PC-9 (cell line): Measurements from ENCODE around the gene DOCK2. TPM values are rescaled to one million over a fixed set of nuclear protein-coding genes. Genes with fewer than 3 reads are reported as not detected.

Experiments used
- BruUV-seq: library from RNA; stranded (reverse); fragments of 400-500 nt; replicated peaks from 2 replicates; lab custom pipeline; 2021; lab: Mats Ljungman, UMichigan
- CTCF ChIA-PET: fragments of 300-600 bp; sonication (Branson Sonifier 250); formaldehyde crosslinking; loops from one replicate; lab custom pipeline; 2022; ENCODE audit warnings: antibody characterized with exemption; lab: Charles Lee
- POLR2A ChIA-PET: fragments of 300-600 bp; sonication (Branson Sonifier 250); formaldehyde crosslinking; loops from one replicate; lab custom pipeline; 2022; ENCODE audit warnings: antibody characterized with exemption; ENCODE audit not compliant: unreplicated experiment; lab: Charles Lee
- DNase-seq, 2 experiments: peaks; one replicate each; pipeline versions ENCODE4 v3.0.0 to v3.0.0-alpha.2; 2015 to 2022; ENCODE audit warnings: mixed read lengths in 1 of 2
- H2AFZ ChIP-seq: fragments of 200-600 bp; sonication (generic); 2 replicates; pipeline ENCODE4 v1.8.1; 2017; ENCODE audit warnings: antibody characterized with exemption
- H3F3A ChIP-seq: fragments of 200-600 bp; sonication (generic); 2 replicates; pipeline ENCODE4 v1.8.1; 2017; ENCODE audit warnings: antibody characterized with exemption, mild to moderate bottlenecking, low read depth; ENCODE audit not compliant: insufficient read depth
- H3K27ac ChIP-seq: fragments of 200-600 bp; sonication (generic); 2 replicates; pipeline ENCODE4 v1.6.1; 2016; ENCODE audit warnings: mixed run types
- H3K27me3 ChIP-seq: fragments of 200-600 bp; sonication (generic); 2 replicates; pipeline ENCODE4 v1.6.1; 2016; ENCODE audit warnings: low read depth, mixed run types; ENCODE audit not compliant: insufficient read depth
- H3K36me3 ChIP-seq: fragments of 200-600 bp; sonication (generic); 2 replicates; pipeline ENCODE4 v1.6.1; 2016; ENCODE audit warnings: low read depth, mixed run types
- H3K4me1 ChIP-seq: fragments of 200-600 bp; sonication (generic); replicated peaks from 2 replicates; pipeline ENCODE4 v1.6.1; 2016; ENCODE audit warnings: mixed run types; ENCODE audit not compliant: insufficient read depth
- H3K4me2 ChIP-seq: fragments of 200-600 bp; sonication (generic); 2 replicates; pipeline ENCODE4 v1.6.1; 2017; ENCODE audit warnings: mixed run types
- H3K4me3 ChIP-seq: fragments of 200-600 bp; sonication (generic); 2 replicates; pipeline ENCODE4 v1.6.1; 2016; ENCODE audit warnings: mixed run types
- H3K79me2 ChIP-seq: fragments of 200-600 bp; sonication (generic); 2 replicates; pipeline ENCODE4 v1.6.1; 2017; ENCODE audit warnings: low read depth, mixed run types
- H3K9me2 ChIP-seq: fragments of 200-600 bp; sonication (generic); 2 replicates; pipeline ENCODE4 v1.8.1; 2017; ENCODE audit warnings: mild to moderate bottlenecking; ENCODE audit not compliant: insufficient read depth
- H3K9me3 ChIP-seq: fragments of 200-600 bp; sonication (generic); 2 replicates; pipeline ENCODE4 v1.8.1; 2016; ENCODE audit warnings: low read depth; ENCODE audit not compliant: insufficient read depth
- H4K20me1 ChIP-seq: fragments of 200-600 bp; sonication (generic); 2 replicates; pipeline ENCODE4 v1.8.1; 2017; ENCODE audit not compliant: insufficient read depth
- EZH2 ChIP-seq: fragments of 200-600 bp; sonication (generic); IDR thresholded peaks from 2 replicates; pipeline ENCODE4 v1.8.0; 2017; ENCODE audit warnings: antibody characterized with exemption, low read depth
- intact Hi-C: fragments of 100-400 bp; cut with micrococcal nuclease; formaldehyde crosslinking; loops from one replicate; pipeline ENCODE4 v1.10.0; 2022; ENCODE audit not compliant: unreplicated experiment
- total RNA-seq: library from RNA; stranded (reverse); gene quantifications from 2 replicates; pipeline ENCODE4 v1.2.3, GENCODE V29; 2021
- TF ChIP-seq, protein P1 (sequence below): fragments of 200-600 bp; sonication (generic); conservative IDR thresholded peaks from 2 replicates; pipeline ENCODE4 v1.6.1; 2017; ENCODE audit warnings: mixed run types, antibody characterized with exemption, mild to moderate bottlenecking, moderate library complexity

Gene DOCK2
- total RNA-seq, 1 experiment from 2014 or later = 0.41 TPM

DNA sequence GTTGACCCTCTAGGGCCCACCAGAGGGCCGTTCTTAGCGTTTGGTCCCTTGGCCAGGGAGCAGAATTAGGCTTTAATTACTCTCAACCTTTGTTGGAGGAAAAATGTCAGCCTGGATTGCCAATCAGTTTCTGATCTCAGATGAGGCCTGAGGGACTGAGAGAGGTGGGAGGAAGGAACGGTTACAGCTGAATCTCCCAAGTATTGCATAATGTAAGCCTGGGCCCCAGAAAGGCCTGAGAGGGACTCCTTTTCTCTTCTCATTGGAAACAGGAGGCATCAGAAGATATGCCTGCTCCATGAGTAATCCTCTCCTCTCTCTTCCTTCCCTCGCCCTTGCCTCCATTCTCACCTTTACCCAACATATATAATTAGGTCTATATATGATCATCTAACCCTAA is 237.5 kb downstream of the DOCK2 start:
- H3K4me3 ChIP-seq = no peak overlapping the region
- no peak for DNase-seq
- H3K4me1 ChIP-seq = no peaks in the 10 kb centered on the region
- no peaks in the 10 kb centered on the region for H3F3A ChIP-seq
- no peak overlapping the region for H2AFZ ChIP-seq
- H3K4me2 ChIP-seq = no peak overlapping the region
- H3K27me3 ChIP-seq = no peaks in the 10 kb centered on the region
- H3K79me2 ChIP-seq = no peaks in the 10 kb centered on the region
- no peaks in the 10 kb centered on the region for H3K36me3 ChIP-seq
- ChIA-PET POLR2A (no interaction called here), CTCF (no interaction called here)
- no TSS peak for BruUV-seq
- intact Hi-C loops = no loop called here
- TF ChIP-seq, protein P1, sequence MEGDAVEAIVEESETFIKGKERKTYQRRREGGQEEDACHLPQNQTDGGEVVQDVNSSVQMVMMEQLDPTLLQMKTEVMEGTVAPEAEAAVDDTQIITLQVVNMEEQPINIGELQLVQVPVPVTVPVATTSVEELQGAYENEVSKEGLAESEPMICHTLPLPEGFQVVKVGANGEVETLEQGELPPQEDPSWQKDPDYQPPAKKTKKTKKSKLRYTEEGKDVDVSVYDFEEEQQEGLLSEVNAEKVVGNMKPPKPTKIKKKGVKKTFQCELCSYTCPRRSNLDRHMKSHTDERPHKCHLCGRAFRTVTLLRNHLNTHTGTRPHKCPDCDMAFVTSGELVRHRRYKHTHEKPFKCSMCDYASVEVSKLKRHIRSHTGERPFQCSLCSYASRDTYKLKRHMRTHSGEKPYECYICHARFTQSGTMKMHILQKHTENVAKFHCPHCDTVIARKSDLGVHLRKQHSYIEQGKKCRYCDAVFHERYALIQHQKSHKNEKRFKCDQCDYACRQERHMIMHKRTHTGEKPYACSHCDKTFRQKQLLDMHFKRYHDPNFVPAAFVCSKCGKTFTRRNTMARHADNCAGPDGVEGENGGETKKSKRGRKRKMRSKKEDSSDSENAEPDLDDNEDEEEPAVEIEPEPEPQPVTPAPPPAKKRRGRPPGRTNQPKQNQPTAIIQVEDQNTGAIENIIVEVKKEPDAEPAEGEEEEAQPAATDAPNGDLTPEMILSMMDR = no peak
- no peak for TF ChIP-seq EZH2
- no peaks in the 10 kb centered on the region for H3K9me2 ChIP-seq
- H3K9me3 ChIP-seq = no peaks in the 10 kb centered on the region
- H3K27ac ChIP-seq = no peak overlapping the region
- no peaks in the 10 kb centered on the region for H4K20me1 ChIP-seq

DNA sequence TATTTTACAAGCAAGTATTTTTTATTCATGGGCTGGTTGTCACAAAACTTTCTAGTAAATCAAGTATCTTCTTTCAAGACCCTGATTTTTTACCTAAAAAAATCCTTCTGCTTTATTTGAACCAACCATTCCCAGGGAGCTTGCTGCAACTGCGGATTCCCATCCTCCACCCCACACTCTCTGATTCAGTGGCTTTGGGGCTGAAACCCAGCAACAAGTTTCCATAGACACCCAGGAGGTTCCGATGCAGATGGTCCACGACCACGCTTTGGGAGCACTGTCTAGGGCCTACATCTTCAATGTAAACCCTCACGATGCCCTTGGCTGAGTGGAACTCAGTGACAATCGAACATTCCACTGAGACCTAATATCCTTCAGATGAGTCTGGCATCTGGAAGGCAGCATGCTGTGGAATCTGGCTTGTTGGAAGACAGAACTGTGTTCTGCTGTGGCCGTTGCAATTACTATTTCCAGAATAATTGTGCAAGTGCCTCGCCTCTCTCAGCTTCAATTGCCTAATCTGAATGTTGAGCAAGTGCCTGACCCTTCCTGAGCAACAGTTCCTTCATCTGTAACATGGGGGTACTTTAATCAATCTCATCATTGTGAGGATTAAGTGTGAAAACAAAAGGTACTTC is 238.1 kb downstream of the DOCK2 start:
- H3K27ac ChIP-seq = no peak overlapping the region
- no peak for DNase-seq
- no peak overlapping the region for H3K4me2 ChIP-seq
- H4K20me1 ChIP-seq = no peaks in the 10 kb centered on the region
- no peaks in the 10 kb centered on the region for H3K79me2 ChIP-seq
- no peaks in the 10 kb centered on the region for H3K9me3 ChIP-seq
- ChIA-PET CTCF (no interaction called here), POLR2A (no interaction called here)
- intact Hi-C loops = no loop called here
- no peaks in the 10 kb centered on the region for H3K27me3 ChIP-seq
- no peaks in the 10 kb centered on the region for H3K9me2 ChIP-seq
- H3K4me3 ChIP-seq = no peak overlapping the region
- BruUV-seq = no TSS peak
- no peak overlapping the region for H2AFZ ChIP-seq
- no peaks in the 10 kb centered on the region for H3K4me1 ChIP-seq
- no peaks in the 10 kb centered on the region for H3F3A ChIP-seq
- TF ChIP-seq, protein P1 = no peak
- no peak for TF ChIP-seq EZH2
- no peaks in the 10 kb centered on the region for H3K36me3 ChIP-seq

DNA sequence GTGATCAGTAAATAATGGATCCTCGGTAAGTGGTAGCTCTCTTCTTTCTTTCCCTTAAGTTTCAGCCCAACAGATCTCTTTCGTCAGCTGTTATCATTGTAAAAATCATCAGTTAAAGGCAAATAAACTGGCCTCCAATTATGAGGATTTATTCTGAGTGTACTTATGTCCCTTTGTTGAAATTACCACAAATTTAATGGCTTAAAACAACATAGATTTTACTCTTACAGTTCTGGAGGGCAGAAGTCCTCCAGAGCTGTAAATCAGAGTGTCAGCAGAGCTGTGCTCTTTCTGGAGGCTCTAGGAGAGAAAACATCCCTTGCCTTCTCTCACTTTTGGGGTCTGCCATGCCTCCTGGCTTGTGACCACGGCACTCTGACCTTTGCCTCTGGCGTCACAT is 238.7 kb downstream of the DOCK2 start:
- Histone ChIP-seq H3K79me2 (no peaks in the 10 kb centered on the region), H3K9me3 (no peaks in the 10 kb centered on the region), H3K4me1 (no peaks in the 10 kb centered on the region), H3K4me3 (no peak overlapping the region), H3K9me2 (no peaks in the 10 kb centered on the region), H4K20me1 (no peaks in the 10 kb centered on the region), H3F3A (no peaks in the 10 kb centered on the region), H3K36me3 (no peaks in the 10 kb centered on the region), H3K4me2 (no peak overlapping the region), H2AFZ (no peak overlapping the region), H3K27me3 (no peaks in the 10 kb centered on the region), H3K27ac (no peak overlapping the region)
- no peak for DNase-seq
- TF ChIP-seq EZH2 = no peak
- TF ChIP-seq, protein P1 = no peak
- POLR2A ChIA-PET = no interaction called here
- intact Hi-C loops = no loop called here
- CTCF ChIA-PET = no interaction called here
- BruUV-seq = no TSS peak
